Endothelial cell of umbilical vein (primary cell): ENCODE data around the gene DMBT1. TPM values are rescaled to one million over a fixed set of nuclear protein-coding genes. Genes with fewer than 3 reads are reported as not detected.

Experiments
- BruUV-seq: library from RNA; stranded (reverse); fragments of 400-500 nt; replicated peaks from 2 replicates; lab custom pipeline; 2021; lab: Mats Ljungman, UMichigan
- CTCF ChIA-PET: fragments of 300-600, 350-600 bp; sonication (Branson Sonifier 250); formaldehyde crosslinking; loops from one replicate; lab custom pipeline; 2021; ENCODE audit warnings: antibody characterized with exemption, inconsistent platforms; lab: Charles Lee
- POLR2A ChIA-PET: fragments of 300-600, 350-600 bp; sonication (Branson Sonifier 250); formaldehyde crosslinking; loops from one replicate; lab custom pipeline; 2021; ENCODE audit warnings: antibody characterized with exemption, inconsistent platforms; lab: Charles Lee
- DNase-seq: peaks from one replicate; pipeline ENCODE4 v3.0.0-alpha.2; 2011; ENCODE audit warnings: low read depth, low spot score
- FAIRE-seq: peaks from 2 replicates; lab custom pipeline; 2011; peaks lifted over from hg19 to GRCh38; lab: Jason Lieb, UNC
- H2AFZ ChIP-seq: 2 replicates; pipeline ENCODE4 v1.6.0; 2012; ENCODE audit warnings: low read depth, low read length, control low read depth, inconsistent platforms
- H3K27ac ChIP-seq: 2 replicates; pipeline ENCODE4 v1.5.1; 2011; ENCODE audit warnings: low read depth, mild to moderate bottlenecking, control low read depth, low read length, moderate library complexity; ENCODE audit not compliant: insufficient read depth
- H3K27me3 ChIP-seq, 2 experiments: 2 replicates each; pipeline versions ENCODE4 v1.6.0 to v1.6.1; 2011; ENCODE audit warnings: low read length in 2 of 2, mixed read lengths in 1 of 2; ENCODE audit not compliant: control insufficient read depth in 2 of 2, insufficient read depth in 2 of 2
- H3K36me3 ChIP-seq, 2 experiments: 2 replicates in 1 of 2; 3 replicates in 1 of 2; pipeline ENCODE4 v1.5.1; 2011; ENCODE audit warnings: low read length in 2 of 2, mild to moderate bottlenecking in 1 of 2, moderate library complexity in 1 of 2; ENCODE audit not compliant: control insufficient read depth in 2 of 2, insufficient read depth in 2 of 2; ENCODE audit errors: extremely low read depth in 1 of 2
- H3K4me1 ChIP-seq: 3 replicates; pipeline ENCODE4 v1.5.1; 2011; ENCODE audit warnings: mild to moderate bottlenecking, low read length; ENCODE audit not compliant: control insufficient read depth, insufficient read depth; ENCODE audit errors: extremely low read depth
- H3K4me2 ChIP-seq: 2 replicates; pipeline ENCODE4 v1.6.1; 2011; ENCODE audit warnings: low read length, control low read depth, mixed read lengths; ENCODE audit not compliant: insufficient read depth
- H3K4me3 ChIP-seq, 3 experiments: fragments of 200-600 bp in 1 of 3; sonication (generic), shearing (Covaris generic) in 1 of 3; replicated peaks in 1 of 3; 2 replicates each; pipeline ENCODE4 v1.5.1; 2011 to 2016; ENCODE audit warnings: control low read depth in 3 of 3, low read length in 3 of 3, mild to moderate bottlenecking in 2 of 3, inconsistent platforms in 1 of 3, low read depth in 1 of 3, moderate library complexity in 1 of 3; ENCODE audit not compliant: insufficient read depth in 1 of 3
- H3K79me2 ChIP-seq: 2 replicates; pipeline ENCODE4 v1.6.0; 2012; ENCODE audit warnings: low read length, inconsistent platforms; ENCODE audit not compliant: control insufficient read depth, insufficient read depth
- H3K9ac ChIP-seq: replicated peaks from 2 replicates; pipeline ENCODE3; 2011; ENCODE audit warnings: low read length, control low read depth; ENCODE audit not compliant: insufficient read depth; ENCODE audit errors: extremely low read depth
- H3K9me1 ChIP-seq: replicated peaks from 3 replicates; pipeline ENCODE4 v1.6.0; 2011; ENCODE audit warnings: mild to moderate bottlenecking, low read length; ENCODE audit not compliant: control insufficient read depth, insufficient read depth; ENCODE audit errors: extremely low read depth
- H3K9me3 ChIP-seq: replicated peaks from 2 replicates; pipeline ENCODE4 v1.5.1; 2012; ENCODE audit warnings: low read length, inconsistent platforms; ENCODE audit not compliant: control insufficient read depth, insufficient read depth
- H4K20me1 ChIP-seq: replicated peaks from 2 replicates; pipeline ENCODE3; 2011; ENCODE audit warnings: mild to moderate bottlenecking, low read length; ENCODE audit not compliant: control insufficient read depth, insufficient read depth; ENCODE audit errors: extremely low read depth
- EZH2 ChIP-seq: IDR thresholded peaks from 2 replicates; pipeline ENCODE4 v1.6.1; 2012; ENCODE audit warnings: borderline replicate concordance, low read depth, mild to moderate bottlenecking, moderate library complexity, low read length, inconsistent platforms; ENCODE audit not compliant: severe bottlenecking
- FOS ChIP-seq: IDR thresholded peaks from 2 replicates; pipeline ENCODE4 v1.6.1; 2011; ENCODE audit warnings: mild to moderate bottlenecking, low read length, moderate library complexity, borderline replicate concordance; ENCODE audit not compliant: insufficient read depth
- GATA2 ChIP-seq: IDR thresholded peaks from 2 replicates; pipeline ENCODE4 v1.7.0; 2011; ENCODE audit warnings: low read depth, mild to moderate bottlenecking, moderate library complexity, mixed read lengths, low read length; ENCODE audit not compliant: insufficient read length, insufficient read depth
- JUN ChIP-seq: IDR thresholded peaks from 2 replicates; pipeline ENCODE4 v1.6.1; 2011; ENCODE audit warnings: borderline replicate concordance, low read depth; ENCODE audit not compliant: insufficient read length, insufficient read depth
- MAX ChIP-seq: IDR thresholded peaks from 2 replicates; pipeline ENCODE4 v1.6.1; 2011; ENCODE audit not compliant: insufficient read depth, insufficient read length
- MYC ChIP-seq: IDR thresholded peaks from one replicate; pipeline ENCODE4 v1.6.1; 2011; ENCODE audit warnings: mild to moderate bottlenecking, low read depth, low read length
- POLR2A ChIP-seq: IDR thresholded peaks from 2 replicates; pipeline ENCODE4 v1.6.1; 2012; ENCODE audit warnings: low read depth, mild to moderate bottlenecking, control low read depth, low read length
- POLR2AphosphoS5 ChIP-seq: IDR thresholded peaks from 2 replicates; pipeline ENCODE4 v1.6.1; 2012; ENCODE audit warnings: low read depth, mild to moderate bottlenecking, control low read depth, low read length, moderate library complexity; ENCODE audit not compliant: insufficient read depth
- dilution Hi-C: fragments of 300-500 bp; cut with MboI; formaldehyde crosslinking; loops from one replicate; pipeline ENCODE4 v1.15.0; 2019; ENCODE audit warnings: low sequenced_read_pairs; ENCODE audit not compliant: extremely low pct_ligation_motif_present
- intact Hi-C: fragments of 100-400 bp; cut with micrococcal nuclease; formaldehyde crosslinking; loops from one replicate; pipeline ENCODE4 v1.10.0; 2022
- polyA plus RNA-seq, 4 experiments: library from polyadenylated mRNA; depleted of rRNA in 3 of 4; stranded (reverse) in 3 of 4; unstranded in 1 of 4; fragments of >200 nt; gene quantifications; 2 replicates each; pipeline versions ENCODE4 v1.2.1 to v1.2.3, GENCODE V29; 2011 to 2012; ENCODE audit warnings: missing spikeins in 1 of 4
- total RNA-seq: library from RNA; stranded (reverse); gene quantifications from 2 replicates; pipeline ENCODE4 v1.2.3, GENCODE V29; 2021
- TF ChIP-seq, protein P1 (sequence below), 2 donors: IDR thresholded peaks; 1 replicate in 1 of 2; 2 replicates in 1 of 2; pipeline ENCODE4 v1.5.1; 2011; ENCODE audit warnings: low read length in 2 of 2, mild to moderate bottlenecking in 2 of 2, moderate library complexity in 2 of 2, control low read depth in 1 of 2, inconsistent platforms in 1 of 2, low read depth in 1 of 2; ENCODE audit not compliant: insufficient read depth in 1 of 2; ENCODE audit errors: extremely low read depth in 1 of 2

Gene DMBT1
- total and polyA plus RNA-seq, 2 donors (not counting 3 experiments of a cell fraction or from before 2014, with no cell fraction given), result 0.01 TPM; not detected in 1

DNA sequence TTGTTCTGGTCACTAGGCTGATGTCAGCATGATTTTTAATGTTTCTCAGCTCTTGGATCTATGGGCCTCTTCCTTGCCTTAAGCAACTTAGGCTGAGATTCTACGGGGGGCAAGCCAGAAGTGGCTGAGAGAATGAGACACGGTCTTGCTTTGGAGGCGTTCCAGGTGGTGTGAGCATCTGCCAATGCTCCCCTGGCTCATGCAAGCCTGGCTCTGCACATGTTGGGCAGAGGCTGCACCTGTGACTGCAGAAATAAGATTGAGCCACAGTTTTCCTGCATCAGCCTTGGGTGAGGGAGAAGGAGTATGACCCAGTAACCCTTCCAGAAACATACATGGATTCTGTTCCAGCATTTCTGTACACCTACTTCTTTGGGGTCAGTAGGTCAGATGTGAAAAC, 97.2 kb downstream of the DMBT1 start:
- dilution Hi-C loops (no loop called here), intact Hi-C loops (no loop called here)
- no peaks in the 10 kb centered on the region for H3K9me1 ChIP-seq
- H3K27me3 ChIP-seq, result peaks cover 1 to 3% of the 10 kb centered on the region in 2 experiments
- no peak for TF ChIP-seq FOS
- no peak for TF ChIP-seq MAX
- TF ChIP-seq JUN, result no peak
- no peak for TF ChIP-seq MYC
- TF ChIP-seq GATA2, result no peak
- no peak for TF ChIP-seq POLR2A
- no peak overlapping the region for H2AFZ ChIP-seq
- no peak for DNase-seq
- no peaks in the 10 kb centered on the region for H3K36me3 ChIP-seq
- BruUV-seq, result no TSS peak
- H3K9me3 ChIP-seq, result no peaks in the 10 kb centered on the region
- no peaks in the 10 kb centered on the region for H3K79me2 ChIP-seq
- CTCF ChIA-PET, result interaction anchor here (0.8 to 2.8 kb wide), 2 partner anchors 9 kb away, joined by 5 to 21 read pairs; no protein-coding TSS in a partner anchor
- no peak for FAIRE-seq
- H3K9ac ChIP-seq, result no peak overlapping the region
- no peaks in the 10 kb centered on the region for H3K4me1 ChIP-seq
- H4K20me1 ChIP-seq, result no peaks in the 10 kb centered on the region
- POLR2A ChIA-PET, result no interaction called here
- no peak overlapping the region for H3K27ac ChIP-seq
- H3K4me3 ChIP-seq, result no peak overlapping the region
- no peak overlapping the region for H3K4me2 ChIP-seq

DNA sequence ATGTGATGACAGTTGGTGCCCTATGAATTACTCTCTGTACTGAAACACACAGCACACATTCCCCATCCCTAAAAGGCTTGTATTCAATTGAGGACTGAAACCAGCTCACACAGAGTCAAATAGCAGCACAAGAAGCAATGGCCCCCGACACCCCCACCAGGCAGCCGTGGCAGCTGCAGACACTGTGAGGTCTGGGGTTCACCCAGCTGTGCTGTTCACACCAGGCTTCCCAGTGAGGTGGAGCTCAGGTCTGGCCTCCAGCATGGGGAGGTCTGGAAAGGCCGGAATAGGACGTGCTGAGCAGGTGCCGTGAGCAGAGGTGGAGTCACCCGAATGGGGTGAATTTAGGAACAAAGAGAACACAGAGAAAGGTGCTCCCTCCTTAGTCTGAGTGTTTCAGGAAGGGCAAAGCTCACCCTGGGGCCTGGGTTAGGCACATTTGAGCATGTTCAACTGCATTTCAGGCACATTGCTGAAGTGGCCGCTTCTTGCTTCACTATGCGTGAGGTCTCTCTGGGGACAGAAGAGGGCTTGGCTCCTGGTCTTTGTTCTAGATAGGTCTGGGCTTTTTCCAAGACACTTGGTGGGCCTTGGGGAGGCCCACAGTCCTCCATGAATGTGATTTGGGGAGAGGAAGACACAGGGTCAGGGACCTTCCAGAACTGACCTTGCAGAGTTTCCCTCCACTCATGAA, 97.9 kb downstream of the DMBT1 start:
- no peak overlapping the region for H3K27ac ChIP-seq
- no peak overlapping the region for H3K4me2 ChIP-seq
- no peaks in the 10 kb centered on the region for H3K4me1 ChIP-seq
- peaks cover 0 to 3% of the 10 kb centered on the region in 2 experiments for H3K27me3 ChIP-seq
- dilution Hi-C loops, result no loop called here
- CTCF ChIA-PET, result interaction anchor here (2.8 kb wide), 1 partner anchor 10 kb away, joined by 21 read pairs; no protein-coding TSS in a partner anchor
- H2AFZ ChIP-seq, result no peak overlapping the region
- POLR2A ChIA-PET, result interaction anchor here (0.6 kb wide), 1 partner anchor 8 kb away, joined by 3 read pairs; no protein-coding TSS in a partner anchor
- H3K9ac ChIP-seq, result no peak overlapping the region
- no peaks in the 10 kb centered on the region for H3K36me3 ChIP-seq
- H4K20me1 ChIP-seq, result no peaks in the 10 kb centered on the region
- DNase-seq (no peak), FAIRE-seq (no peak)
- intact Hi-C loops, result no loop called here
- BruUV-seq, result no TSS peak
- H3K9me3 ChIP-seq, result no peaks in the 10 kb centered on the region
- no peak for TF ChIP-seq POLR2AphosphoS5
- TF ChIP-seq GATA2, result no peak
- TF ChIP-seq EZH2, result no peak
- TF ChIP-seq MAX, result no peak
- TF ChIP-seq, protein P1, sequence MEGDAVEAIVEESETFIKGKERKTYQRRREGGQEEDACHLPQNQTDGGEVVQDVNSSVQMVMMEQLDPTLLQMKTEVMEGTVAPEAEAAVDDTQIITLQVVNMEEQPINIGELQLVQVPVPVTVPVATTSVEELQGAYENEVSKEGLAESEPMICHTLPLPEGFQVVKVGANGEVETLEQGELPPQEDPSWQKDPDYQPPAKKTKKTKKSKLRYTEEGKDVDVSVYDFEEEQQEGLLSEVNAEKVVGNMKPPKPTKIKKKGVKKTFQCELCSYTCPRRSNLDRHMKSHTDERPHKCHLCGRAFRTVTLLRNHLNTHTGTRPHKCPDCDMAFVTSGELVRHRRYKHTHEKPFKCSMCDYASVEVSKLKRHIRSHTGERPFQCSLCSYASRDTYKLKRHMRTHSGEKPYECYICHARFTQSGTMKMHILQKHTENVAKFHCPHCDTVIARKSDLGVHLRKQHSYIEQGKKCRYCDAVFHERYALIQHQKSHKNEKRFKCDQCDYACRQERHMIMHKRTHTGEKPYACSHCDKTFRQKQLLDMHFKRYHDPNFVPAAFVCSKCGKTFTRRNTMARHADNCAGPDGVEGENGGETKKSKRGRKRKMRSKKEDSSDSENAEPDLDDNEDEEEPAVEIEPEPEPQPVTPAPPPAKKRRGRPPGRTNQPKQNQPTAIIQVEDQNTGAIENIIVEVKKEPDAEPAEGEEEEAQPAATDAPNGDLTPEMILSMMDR (IDR thresholded peaks at IDR 0.05; ENCODE audit: extremely low read depth in 1 of 2, insufficient read depth in 1 of 2, low read depth in 1 of 2, low read length in 2 of 2), result no peak
- TF ChIP-seq JUN, result no peak
- no peak for TF ChIP-seq FOS
- TF ChIP-seq MYC, result no peak
- no peak for TF ChIP-seq POLR2A
- no peaks in the 10 kb centered on the region for H3K79me2 ChIP-seq
- no peaks in the 10 kb centered on the region for H3K9me1 ChIP-seq
- no peak overlapping the region for H3K4me3 ChIP-seq
